LNCaP clone FGC (cell line): ENCODE data around the gene FOXRED1.

Experiments used
- DNase-seq: peaks from one replicate; pipeline ENCODE4 v3.0.0-alpha.2; 2011; ENCODE audit warnings: low read depth
- H3K4me3 ChIP-seq: 2 replicates; pipeline ENCODE4 v1.5.1; 2011; ENCODE audit warnings: mild to moderate bottlenecking, low read depth, low read length, control low read depth
- TF ChIP-seq, protein P1 (sequence below): IDR thresholded peaks from 2 replicates; pipeline ENCODE4 v1.5.1; 2012; ENCODE audit warnings: mild to moderate bottlenecking; ENCODE audit not compliant: control insufficient read depth, insufficient read depth; ENCODE audit errors: extremely low read depth

FOXRED1 gene

DNA sequence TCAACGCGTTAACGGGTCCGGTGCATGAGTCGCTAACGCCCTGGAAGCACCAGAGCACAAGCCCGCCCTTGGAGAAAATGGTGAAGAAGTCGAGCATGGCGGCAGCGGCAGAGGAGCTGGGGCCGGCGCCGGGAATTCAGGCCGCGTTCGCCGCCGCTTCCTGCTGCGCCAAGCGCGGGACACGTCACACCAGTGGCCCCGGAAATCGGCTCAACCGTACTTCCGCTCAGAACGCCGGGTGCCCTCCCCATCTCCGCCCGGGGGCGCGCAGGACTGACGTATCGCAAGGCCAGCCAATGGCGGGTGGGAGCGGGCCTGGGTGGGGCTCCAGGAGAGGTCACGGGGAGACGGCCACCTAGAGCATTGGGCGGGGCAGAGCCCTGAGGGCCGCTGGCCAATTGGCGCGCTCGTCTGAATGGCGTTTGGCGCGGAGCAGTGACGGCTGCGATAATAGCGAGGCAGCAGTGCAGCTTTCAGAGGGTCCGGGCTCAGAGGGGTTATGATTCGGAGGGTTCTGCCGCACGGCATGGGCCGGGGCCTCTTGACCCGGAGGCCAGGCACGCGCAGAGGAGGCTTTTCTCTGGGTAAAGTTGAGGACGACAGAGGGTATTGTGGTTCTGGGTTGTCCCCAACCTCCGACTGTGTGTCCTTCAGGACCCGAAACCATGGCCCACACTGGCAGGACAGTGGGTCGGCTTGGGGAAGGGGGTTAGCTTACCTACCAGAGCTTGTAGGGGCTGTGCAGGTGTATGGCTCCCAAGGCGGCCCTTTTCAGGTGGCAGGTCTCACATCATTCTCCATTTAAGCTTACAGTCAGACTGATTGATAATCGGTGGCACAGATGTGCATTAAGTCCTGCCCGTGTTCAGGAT lies at the start of gene FOXRED1, which contains the start of gene SRPRA:
TSS of gene FOXRED1 (plus strand) at position 447 of the 872 bp plus-strand sequence. CDS start at position 500, 53 bp downstream.
TSS of gene SRPRA (minus strand) at position 188 of the 872 bp plus-strand sequence. CDS start at position 97, 91 bp downstream.
- peak within 1 kb of the TSS; percentile 82 for H3K4me3 ChIP-seq
- peak; percentile 97 for DNase-seq
- TF ChIP-seq, protein P1, sequence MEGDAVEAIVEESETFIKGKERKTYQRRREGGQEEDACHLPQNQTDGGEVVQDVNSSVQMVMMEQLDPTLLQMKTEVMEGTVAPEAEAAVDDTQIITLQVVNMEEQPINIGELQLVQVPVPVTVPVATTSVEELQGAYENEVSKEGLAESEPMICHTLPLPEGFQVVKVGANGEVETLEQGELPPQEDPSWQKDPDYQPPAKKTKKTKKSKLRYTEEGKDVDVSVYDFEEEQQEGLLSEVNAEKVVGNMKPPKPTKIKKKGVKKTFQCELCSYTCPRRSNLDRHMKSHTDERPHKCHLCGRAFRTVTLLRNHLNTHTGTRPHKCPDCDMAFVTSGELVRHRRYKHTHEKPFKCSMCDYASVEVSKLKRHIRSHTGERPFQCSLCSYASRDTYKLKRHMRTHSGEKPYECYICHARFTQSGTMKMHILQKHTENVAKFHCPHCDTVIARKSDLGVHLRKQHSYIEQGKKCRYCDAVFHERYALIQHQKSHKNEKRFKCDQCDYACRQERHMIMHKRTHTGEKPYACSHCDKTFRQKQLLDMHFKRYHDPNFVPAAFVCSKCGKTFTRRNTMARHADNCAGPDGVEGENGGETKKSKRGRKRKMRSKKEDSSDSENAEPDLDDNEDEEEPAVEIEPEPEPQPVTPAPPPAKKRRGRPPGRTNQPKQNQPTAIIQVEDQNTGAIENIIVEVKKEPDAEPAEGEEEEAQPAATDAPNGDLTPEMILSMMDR, result no peak

DNA sequence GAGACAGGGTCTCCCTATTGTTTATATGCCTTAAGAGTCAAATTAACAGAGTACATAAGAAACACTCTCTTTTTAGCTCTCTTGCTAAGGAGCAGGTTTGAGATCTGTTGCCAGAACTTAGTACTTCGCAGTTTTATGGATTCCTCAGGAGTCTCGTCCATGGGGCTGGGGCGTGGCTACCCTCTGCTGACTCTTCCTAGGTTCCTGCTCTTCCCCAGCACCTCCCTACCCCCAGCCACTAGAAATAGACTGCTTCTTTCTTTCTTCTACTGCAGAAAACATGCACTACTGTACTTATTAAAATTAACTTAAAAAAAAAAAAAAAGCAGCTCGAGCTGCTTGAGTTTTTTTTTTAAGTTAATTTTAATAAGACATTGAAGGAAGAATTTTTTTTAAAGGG lies 49.4 kb upstream of the FOXRED1 start:
- no peak for DNase-seq
- H3K4me3 ChIP-seq, result no peak overlapping the region
- TF ChIP-seq, protein P1, result no peak

DNA sequence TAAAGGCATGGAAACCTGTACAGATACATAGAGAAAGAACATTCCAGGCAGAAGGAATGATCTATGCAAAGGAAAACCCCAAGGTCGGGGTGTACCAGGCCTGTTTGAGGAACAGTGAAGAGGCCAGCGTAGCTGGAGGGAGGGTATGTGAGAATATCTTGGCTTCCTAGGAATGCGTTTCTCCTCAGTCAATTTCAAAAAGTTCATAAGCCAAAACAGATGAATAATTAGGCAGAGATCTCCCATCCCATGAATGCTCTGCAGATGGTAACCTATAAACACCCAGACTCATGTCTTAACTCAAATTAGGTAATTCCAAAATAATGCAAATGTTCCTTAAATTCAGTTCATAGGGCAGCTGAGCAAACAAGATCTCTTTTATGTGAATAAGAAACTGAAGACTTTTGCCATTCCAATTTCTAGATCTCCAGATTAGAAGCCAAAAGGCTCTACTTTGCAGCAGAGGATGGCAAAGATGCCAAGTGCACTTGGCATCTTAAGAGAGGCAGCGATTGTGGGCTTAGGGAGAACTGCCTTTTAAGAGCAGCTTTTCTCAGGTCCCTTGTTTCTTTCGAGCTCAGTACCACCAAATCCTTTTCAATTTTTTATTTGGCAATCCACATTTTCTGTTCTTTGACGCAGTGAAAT lies 44.2 kb upstream of the FOXRED1 start:
- DNase-seq, result no peak
- H3K4me3 ChIP-seq, result no peak overlapping the region
- TF ChIP-seq, protein P1, result no peak

DNA sequence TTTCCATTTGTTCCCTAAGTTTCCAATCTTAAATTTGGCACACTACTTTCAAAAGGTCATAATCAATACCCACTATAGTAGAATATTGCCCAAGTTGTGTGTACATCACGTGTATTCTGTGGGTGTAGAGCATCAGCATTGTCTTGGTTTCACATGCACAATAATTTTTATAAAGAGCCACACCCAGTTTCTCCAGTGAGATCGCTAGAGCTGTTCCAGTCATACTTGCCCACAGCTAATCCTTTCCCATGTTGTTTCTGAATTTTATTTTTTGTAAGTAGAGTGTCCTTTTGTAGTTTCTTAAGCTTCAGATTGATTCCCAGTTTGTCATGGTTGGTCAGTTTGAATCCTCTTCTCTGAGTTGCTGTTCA lies 43.7 kb upstream of the FOXRED1 start:
- TF ChIP-seq, protein P1, result no peak
- no peak overlapping the region for H3K4me3 ChIP-seq
- no peak for DNase-seq

DNA sequence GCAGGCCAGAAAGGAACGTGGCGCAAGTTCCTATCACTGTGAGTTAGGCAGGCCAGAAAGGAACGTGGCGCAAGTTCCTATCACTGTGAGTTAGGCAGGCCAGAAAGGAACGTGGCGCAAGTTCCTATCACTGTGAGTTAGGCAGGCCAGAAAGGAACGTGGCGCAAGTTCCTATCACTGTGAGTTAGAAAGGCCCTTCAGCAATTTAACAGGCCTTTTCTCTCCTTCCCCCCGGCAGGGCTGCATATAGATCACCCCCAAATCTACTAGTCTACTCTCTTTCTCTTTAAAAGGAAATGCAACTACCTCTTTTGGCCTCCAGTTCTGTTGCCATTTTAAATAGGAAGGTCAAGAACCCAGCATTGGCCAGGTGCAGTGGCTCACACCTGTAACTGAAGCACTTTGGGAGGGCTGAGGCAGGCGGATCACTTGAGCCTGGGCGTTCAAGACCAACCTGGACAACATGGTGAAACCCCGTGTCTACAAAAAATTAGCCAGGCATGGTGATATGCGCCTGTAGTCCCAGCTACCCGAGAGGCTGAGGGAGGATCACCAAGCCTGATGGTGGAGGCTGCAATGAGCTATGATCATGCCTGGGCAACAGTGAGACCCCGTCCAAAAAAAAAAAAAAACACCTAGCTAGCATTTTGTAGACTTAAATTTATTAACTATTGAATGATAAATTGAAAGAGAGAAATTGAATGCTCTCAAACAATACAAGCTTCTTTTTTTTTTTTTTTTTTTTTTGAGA lies 42.4 kb upstream of the FOXRED1 start:
- DNase-seq, result no peak
- TF ChIP-seq, protein P1, result no peak
- H3K4me3 ChIP-seq, result no peak overlapping the region

DNA sequence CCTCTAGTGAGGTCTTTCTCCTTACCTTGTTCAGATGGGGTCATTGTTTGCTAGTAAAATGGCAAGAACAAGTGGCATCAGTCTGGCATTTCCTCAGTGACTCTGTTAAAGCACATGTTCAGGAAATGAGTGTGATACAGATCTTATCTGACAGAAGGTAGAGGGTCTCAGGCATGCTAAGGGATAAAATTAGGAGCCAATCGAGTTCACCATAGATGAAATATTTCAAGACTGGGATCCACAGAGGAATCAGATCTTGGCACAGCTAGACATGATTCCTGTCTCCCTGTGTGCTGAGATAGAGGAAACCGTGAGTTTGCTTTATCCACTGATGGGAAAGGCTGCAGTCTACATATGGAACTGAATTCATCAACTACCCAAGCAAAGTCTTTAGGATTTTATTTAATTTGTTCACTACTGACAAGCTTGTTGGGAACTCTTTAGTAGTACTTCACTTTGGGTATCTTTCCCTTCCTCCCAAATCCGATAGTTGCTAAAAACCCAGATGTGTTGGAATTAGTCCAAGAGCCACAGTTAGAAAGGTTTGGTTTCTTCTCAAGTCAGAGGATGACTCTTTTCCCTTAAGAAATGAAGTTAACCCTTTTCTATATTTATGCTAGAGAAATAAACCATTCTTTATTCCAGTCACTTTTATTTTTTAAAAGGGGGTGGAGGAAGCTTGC lies 39.0 kb upstream of the FOXRED1 start:
- H3K4me3 ChIP-seq, result no peak overlapping the region
- TF ChIP-seq, protein P1, result no peak
- no peak for DNase-seq
